ENCODE results near the gene PCSK4. TPM values are rescaled to one million over a fixed set of nuclear protein-coding genes. Genes with fewer than 3 reads are reported as not detected.

PCSK4 gene
- total RNA-seq, 1 donor from 2014 or later = 1.5 TPM

GRCh38 chr19:1488282-1488601 is 1.9 kb downstream of the PCSK4 start:
- intact Hi-C loops (cut with DNase I) = no loop called here
- no peaks in the 10 kb centered on the region for H3K36me3 ChIP-seq

GRCh38 chr19:1487576-1488281 is 2.4 kb downstream of the PCSK4 start:
- no peak overlapping the region for H3K4me3 ChIP-seq
- no peak overlapping the region for H3K27ac ChIP-seq
- intact Hi-C loops (cut with DNase I) = no loop called here
- no peak for DNase-seq (ENCODE audit: low spot score in 2 of 2)
- no peaks in the 10 kb centered on the region for H3K9me3 ChIP-seq
- no peaks in the 10 kb centered on the region for H3K36me3 ChIP-seq
- TF ChIP-seq CTCF (IDR thresholded peaks at IDR 0.05) = no peak
- no peaks in the 10 kb centered on the region for H3K27me3 ChIP-seq
- H3K4me1 ChIP-seq = peaks cover 8 to 14% of the 10 kb centered on the region in 2 donors

More at GRCh38 chr19:1488282-1488601, 1.9 kb downstream of the PCSK4 start:
- Histone ChIP-seq H3K9me3 (no peaks in the 10 kb centered on the region), H3K27me3 (no peaks in the 10 kb centered on the region), H3K4me3 (no peak overlapping the region), H3K27ac (no peak overlapping the region), H3K4me1 (peaks cover 8 to 14% of the 10 kb centered on the region in 2 donors)
- TF ChIP-seq CTCF (IDR thresholded peaks at IDR 0.05) = no peak
- DNase-seq (ENCODE audit: low spot score in 2 of 2) = no peak

- Histone ChIP-seq H3K27me3 (no peaks in the 10 kb centered on the region), H3K36me3 (no peaks in the 10 kb centered on the region), H3K27ac (no peak overlapping the region), H3K9me3 (no peaks in the 10 kb centered on the region), H3K4me3 (no peak overlapping the region), H3K4me1 (peaks cover 8 to 14% of the 10 kb centered on the region in 2 donors)
- no peak for DNase-seq (ENCODE audit: low spot score in 2 of 2)
- intact Hi-C loops (cut with DNase I) = no loop called here
- TF ChIP-seq CTCF (IDR thresholded peaks at IDR 0.05) = no peak
These were observed 3.2 kb downstream of the PCSK4 start for GRCh38 chr19:1486720-1487575.

- no peaks in the 10 kb centered on the region for H3K36me3 ChIP-seq
- DNase-seq (ENCODE audit: low spot score in 2 of 2) = no peak
- no peaks in the 10 kb centered on the region for H3K27me3 ChIP-seq
- TF ChIP-seq CTCF (IDR thresholded peaks at IDR 0.05) = no peak
- no peaks in the 10 kb centered on the region for H3K9me3 ChIP-seq
- no peak overlapping the region for H3K4me3 ChIP-seq
- no peak overlapping the region for H3K27ac ChIP-seq
- H3K4me1 ChIP-seq = peaks cover 0 to 5% of the 10 kb centered on the region in 2 donors
- intact Hi-C loops (cut with DNase I) = no loop called here
These were observed 6.1 kb downstream of the PCSK4 start for GRCh38 chr19:1483979-1484428.

- Histone ChIP-seq H3K36me3 (no peaks in the 10 kb centered on the region), H3K4me1 (peaks cover 0 to 8% of the 10 kb centered on the region in 2 donors), H3K4me3 (no peak overlapping the region), H3K27ac (no peak overlapping the region), H3K9me3 (no peaks in the 10 kb centered on the region), H3K27me3 (no peaks in the 10 kb centered on the region)
- intact Hi-C loops (cut with DNase I) = no loop called here
- no peak for DNase-seq (ENCODE audit: low spot score in 2 of 2)
- TF ChIP-seq CTCF (IDR thresholded peaks at IDR 0.05) = no peak
These were observed 6.8 kb downstream of the PCSK4 start for GRCh38 chr19:1483131-1483978.

All from ascending aorta (tissue), 2 donors.